H54 (cell line): ENCODE results near the gene CHST9.

Experiments
- DNase-seq: peaks from one replicate; pipeline ENCODE4 v3.0.0; 2011; ENCODE audit warnings: low spot score, mixed read lengths; ENCODE audit not compliant: insufficient read length
- FAIRE-seq: peaks from 3 replicates; lab custom pipeline; 2011; peaks lifted over from hg19 to GRCh38; lab: Jason Lieb, UNC
- POLR2A ChIP-seq: IDR thresholded peaks from 2 replicates; pipeline ENCODE4 v1.6.1; 2011; ENCODE audit warnings: low read depth, mild to moderate bottlenecking, low read length

The CHST9 gene

DNA sequence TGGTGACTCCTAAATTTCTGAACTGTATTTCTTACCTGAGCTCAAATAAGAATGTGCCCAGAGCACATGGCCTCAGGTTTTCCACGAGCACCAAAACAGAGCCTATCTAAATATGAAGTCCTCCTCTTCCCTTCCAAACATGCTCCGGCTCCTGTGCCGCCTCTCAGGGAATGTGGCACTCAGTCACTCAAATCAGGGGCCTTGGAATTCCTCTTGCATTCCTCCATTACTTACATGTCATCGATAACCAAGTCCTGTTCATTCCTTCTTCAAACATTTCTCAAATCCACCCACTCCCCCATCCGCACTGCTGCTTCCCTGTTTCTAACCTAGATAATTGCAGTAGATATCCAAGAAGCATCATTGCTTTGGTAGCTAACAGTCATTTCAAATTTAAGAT lies 151.4 kb downstream of the CHST9 start:
- TF ChIP-seq POLR2A, result no peak
- DNase-seq (no peak), FAIRE-seq (no peak)

DNA sequence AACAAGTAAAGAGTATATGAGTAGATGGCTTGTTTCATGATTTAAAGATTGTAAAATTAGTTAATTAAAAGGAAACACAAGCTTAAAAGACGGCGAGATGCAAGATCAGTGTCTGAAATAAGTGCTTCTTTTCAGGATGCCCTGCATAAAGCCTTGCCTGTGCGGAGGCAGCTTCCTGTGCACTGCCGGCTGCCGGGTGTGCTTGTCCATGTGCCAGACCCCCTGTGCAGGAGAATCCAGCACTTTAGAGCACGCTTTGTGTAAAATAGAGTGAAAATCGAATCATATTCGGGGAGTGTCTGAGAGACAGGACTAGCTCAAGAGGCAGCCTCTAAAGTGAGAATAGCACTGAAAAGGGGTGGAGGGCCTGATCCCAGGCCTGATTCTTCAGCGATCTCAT lies 154.7 kb downstream of the CHST9 start:
- no peak for DNase-seq
- no peak for TF ChIP-seq POLR2A
- FAIRE-seq, result no peak

DNA sequence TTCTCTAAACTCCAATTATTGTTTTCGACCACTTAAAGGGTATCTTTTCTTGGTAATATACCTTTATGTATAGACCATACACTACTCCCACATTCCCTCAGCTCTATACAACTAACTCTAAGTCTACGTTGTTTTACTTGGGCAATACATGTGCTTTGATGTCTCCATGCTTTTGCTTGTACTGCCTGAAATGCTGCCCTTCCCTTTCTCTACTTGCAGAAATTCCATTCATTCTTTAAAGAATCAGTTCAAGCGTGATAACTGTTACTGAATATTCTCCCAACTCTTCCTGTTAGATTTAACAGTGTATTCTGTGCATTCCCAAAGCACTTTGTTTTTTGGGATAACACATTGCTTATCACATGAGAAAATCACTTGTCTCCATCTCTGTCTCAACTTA lies 162.6 kb downstream of the CHST9 start:
- FAIRE-seq (no peak), DNase-seq (no peak)
- TF ChIP-seq POLR2A, result no peak

DNA sequence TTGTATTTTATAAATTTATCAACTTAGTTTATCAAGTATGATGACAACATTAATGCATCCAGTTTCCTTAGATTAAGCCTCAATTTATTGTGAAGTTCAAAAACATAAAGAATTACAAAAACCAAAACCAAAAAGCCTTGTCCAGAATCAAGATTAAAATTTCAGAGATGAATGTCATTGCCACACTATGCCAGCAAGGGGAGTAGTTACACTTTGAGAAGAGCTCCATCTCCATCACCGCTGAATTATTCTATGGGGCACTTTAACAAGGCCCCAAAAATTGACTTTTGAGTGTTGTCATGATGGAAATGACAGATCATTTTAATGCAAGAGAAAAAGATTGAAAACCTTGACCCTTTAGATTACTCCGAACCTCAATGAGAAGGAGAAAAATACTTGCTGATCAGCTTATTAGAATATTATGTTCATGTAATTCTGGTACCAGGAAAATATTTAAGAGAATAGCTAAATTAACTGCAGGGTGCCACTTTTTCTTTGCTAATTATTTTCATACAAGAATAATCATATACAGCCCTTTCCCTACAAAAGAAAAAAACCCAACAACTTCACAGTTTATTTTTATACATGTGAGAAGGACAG lies 167.1 kb downstream of the CHST9 start:
- no peak for DNase-seq
- TF ChIP-seq POLR2A, result no peak
- FAIRE-seq, result no peak

DNA sequence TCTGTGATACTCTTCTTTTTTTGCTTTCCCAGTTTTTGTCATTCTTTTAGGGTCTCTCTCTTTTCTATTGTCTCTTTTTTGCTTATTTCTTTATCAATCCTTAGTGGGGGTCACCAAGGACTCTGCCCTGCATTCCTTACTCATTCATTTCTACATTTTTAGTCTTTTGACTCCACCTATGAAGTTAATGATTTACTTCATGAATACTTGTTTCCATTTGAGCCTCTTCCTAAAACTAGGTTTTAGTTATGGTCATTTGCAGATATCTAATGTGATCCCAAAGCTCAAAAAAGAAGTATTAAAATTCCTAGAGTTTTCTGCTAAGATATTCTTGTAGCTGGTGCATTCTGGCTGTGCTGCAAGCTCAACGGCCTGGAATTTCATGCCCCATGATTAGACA lies 170.3 kb downstream of the CHST9 start:
- TF ChIP-seq POLR2A, result no peak
- FAIRE-seq, result no peak
- no peak for DNase-seq

DNA sequence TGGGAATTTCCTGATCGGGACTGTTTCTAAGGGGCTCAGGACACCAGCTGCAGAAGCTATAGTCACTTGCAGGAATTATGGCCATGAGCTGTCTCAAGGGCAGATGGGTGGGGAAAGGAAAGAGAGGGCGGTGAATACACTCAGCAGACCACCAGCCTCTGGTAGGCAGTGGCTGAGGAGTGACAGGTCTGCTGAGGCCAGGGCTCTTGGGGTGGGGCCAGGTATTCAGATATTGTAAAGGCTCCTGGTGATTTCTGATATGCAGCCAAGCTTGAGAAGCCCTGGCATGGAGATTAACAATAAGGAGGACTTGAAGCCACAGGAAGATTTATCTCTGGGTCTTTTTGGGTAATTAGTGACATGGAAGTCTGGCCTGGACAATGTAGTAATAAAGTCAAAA lies 174.3 kb downstream of the CHST9 start:
- no peak for TF ChIP-seq POLR2A
- DNase-seq (no peak), FAIRE-seq (no peak)

DNA sequence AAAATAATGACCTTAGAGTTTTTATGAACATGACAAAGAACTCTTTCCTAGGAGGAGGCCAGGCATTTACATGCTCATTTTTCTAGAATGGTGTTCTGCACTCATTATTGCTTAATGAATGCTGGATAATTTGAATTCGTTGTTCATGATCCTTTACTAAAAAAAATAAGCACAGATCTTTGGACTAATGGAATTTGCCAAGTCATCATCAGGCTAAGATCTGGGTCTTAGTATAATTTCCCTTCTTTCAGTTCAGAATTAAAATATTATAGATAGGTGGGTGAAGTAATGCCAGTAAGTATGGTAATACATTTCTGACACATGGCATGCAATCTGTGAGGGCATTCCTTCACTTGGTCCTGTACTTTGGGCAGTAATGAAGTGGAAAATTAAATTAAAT lies 175.8 kb downstream of the CHST9 start:
- DNase-seq, result no peak
- TF ChIP-seq POLR2A, result no peak
- FAIRE-seq, result no peak

DNA sequence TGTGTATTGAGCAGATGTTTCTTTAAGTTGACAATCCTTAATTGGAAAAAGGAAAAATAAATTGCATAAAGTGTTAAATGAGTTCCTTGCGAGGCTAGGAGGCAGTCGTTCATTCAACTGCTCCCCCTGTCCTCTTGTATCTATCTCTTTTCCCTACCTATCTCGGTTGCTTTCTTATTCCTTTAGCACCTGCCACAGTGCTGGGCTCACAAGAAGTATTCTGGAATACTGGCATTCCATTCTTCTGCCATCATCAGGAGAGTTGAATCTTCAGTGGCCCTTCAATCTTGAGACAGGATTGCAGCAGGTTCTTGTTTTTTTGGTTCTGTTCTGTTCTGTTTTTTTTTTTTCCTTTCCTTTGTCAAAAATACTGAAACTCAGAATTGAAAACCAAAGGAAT lies 176.5 kb downstream of the CHST9 start:
- no peak for DNase-seq
- FAIRE-seq, result no peak
- no peak for TF ChIP-seq POLR2A

DNA sequence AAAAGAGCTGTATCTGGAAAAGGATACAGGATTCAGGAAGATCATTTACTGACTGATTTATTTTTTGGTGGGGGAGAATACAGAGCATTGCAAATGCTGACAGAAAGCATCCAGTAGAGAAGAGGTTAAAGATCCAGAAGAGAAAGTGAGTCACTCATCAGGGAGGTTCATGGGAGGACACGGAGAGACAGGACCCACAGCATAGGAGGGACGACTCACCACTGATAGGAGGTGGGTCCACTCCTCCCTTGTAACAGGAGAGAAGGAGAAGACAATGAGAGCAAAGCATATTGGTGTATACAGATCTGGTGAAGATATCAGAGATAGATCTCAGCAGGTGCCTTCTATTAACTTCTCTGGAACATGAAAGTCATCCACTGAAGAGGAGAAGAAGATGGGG lies 177.2 kb downstream of the CHST9 start:
- no peak for TF ChIP-seq POLR2A
- FAIRE-seq, result no peak

DNA sequence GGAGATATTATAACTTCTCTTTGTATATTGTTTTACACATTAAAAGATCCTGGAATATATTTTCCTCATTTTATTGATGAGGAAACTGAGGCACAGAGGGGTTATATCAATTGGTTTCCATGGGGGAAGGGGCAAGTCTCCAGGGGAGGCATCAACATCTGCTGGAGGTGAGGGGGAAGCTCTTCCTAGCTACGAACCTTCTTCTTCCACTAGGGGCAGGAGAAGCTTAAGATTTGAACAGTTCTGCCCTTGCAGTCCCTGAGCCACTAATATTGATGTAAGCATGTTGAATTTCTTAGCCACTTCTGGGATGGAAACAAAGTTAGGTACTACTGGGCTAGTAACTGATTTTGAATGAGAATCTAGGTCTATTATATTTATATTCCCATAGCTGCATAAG lies 179.5 kb downstream of the CHST9 start:
- FAIRE-seq (no peak), DNase-seq (no peak)
- no peak for TF ChIP-seq POLR2A

More for the DNA sequence above, 177.2 kb downstream of the CHST9 start:
- DNase-seq, result no peak

DNA sequence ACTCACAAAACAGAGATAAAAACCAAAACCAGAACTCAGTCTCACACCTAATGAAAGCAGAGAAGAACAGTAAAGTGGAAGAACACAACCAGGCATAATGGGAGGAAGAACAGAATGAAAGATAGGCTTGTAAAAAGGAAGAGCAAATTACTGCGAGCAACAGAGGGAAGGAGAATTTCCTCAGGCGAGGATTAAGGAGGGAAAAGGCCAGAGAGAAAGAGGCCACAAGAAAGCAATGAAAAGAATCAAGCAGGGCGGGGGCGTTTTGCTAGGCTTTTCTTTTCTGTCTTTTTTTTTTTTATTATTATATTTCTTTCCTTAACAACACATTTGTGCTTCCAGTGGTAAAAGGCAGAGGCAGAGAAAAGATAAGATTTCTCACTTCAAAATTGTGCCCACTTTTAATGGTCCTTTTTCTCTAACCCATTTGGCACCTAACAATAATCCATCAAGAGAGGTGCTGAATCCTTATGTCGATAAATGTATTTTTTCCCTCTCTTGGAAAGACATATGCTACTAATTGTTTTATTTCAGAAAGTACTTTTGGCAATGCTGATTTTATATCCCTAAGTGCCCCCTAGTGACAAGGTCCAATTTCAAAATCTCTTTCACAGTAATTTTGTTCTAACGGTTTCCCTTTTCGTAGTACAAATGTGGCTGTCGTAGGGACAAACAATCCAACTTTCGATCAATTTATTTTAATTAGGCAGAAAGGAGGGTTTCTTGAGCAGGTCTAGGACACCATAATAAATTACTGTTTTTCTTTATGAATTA lies 180.9 kb downstream of the CHST9 start:
- no peak for FAIRE-seq
- no peak for TF ChIP-seq POLR2A

DNA sequence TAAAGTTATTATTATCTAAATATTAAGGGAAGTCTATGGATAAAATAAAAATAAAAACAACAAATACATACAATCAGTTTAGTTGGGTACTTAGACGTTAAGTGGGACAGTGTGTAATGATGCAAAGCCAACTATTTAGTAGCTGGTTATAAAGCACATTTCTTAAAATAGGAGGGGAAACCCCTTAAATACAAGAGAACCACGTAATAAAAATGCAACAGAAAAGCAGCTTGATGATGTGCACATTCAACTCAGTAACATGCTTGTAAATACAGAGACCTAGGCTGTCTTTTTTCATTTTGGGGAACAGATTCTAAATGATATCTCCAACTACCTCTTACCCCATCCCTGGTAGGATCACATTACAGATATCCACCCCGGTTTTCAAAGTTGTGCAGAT lies 185.3 kb downstream of the CHST9 start:
- no peak for DNase-seq
- no peak for TF ChIP-seq POLR2A
- no peak for FAIRE-seq

More for the DNA sequence above, 180.9 kb downstream of the CHST9 start:
- DNase-seq, result no peak

DNA sequence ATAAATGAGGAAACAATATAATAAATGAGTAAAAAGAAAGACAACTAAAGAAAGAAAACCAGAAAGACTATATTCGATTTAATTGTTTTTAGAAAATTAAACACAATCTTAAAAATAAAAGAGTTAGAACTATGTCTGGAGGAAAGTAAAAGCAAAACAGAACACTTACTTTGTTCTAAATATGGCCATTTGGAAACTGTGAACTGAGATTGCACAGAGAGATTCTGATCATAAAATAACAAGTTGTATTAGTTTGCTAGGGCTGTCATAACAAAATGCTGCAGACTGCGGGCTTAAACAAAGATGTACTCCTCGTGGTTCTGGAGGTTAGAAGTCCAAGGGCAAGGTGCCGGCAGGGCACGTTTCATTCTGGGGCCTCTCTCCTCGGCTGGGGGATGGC lies 191.5 kb downstream of the CHST9 start:
- TF ChIP-seq POLR2A, result no peak
- FAIRE-seq, result no peak

DNA sequence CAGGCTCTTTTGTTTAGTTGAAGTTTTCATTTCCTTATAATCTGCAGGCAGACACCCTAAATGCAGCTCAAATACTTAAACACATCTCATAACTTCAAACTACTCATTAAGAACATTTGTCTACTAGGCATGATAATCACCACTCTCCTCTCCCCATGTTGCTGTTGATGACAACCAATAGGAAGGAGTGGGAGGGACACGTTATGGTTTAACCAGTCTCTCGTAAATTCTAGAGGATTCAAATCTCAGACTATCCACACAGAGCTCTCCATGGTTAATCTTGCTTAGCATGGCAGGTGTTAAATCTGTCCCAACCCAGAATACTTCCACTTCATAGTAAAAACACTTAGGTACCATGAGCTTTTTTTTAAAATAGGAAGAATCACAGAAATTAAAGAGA lies 192.2 kb downstream of the CHST9 start:
- DNase-seq (no peak), FAIRE-seq (no peak)
- no peak for TF ChIP-seq POLR2A

More for the DNA sequence above, 191.5 kb downstream of the CHST9 start:
- no peak for DNase-seq

DNA sequence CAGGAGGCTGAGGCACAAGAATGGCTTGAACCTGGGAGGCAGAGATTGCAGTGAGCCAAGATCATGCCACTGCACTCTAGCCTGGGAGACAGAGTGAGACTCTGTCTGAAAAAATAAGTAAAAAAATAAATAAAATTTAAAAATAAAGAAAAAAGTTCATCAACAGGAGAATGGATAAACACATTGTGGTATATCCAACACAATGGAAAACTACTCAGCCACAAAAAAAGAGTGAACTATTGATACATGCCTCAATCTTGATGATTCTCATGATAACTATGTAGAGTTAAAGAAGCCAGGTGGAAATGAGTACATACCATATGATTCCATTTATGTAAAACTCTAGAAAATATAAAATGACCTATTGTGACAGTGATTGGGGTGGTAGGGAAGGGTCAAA lies 195.3 kb downstream of the CHST9 start:
- FAIRE-seq (no peak), DNase-seq (no peak)
- TF ChIP-seq POLR2A, result no peak
